HG02678 (cell line): ENCODE measurements around the gene COQ10A.
"Not testable (repeated sequence)": the region's sequence is repeated elsewhere in the genome, so short reads cannot be mapped to it uniquely, and the experiment has no call there.

ENCODE experiments used
- ATAC-seq: cut with Tn5 transposase; IDR thresholded peaks from one replicate; pipeline ENCODE4 v1.9.1; 2021; ENCODE audit warnings: mild to moderate bottlenecking, moderate library complexity; ENCODE audit not compliant: unreplicated experiment

COQ10A gene

GRCh38 chr12:56242986-56243385, 23.8 kb upstream of the COQ10A start:
- ATAC-seq = no peak

- no peak for ATAC-seq
Measured at GRCh38 chr12:56243731-56244181, 23.0 kb upstream of the COQ10A start.

GRCh38 chr12:56244494-56244893, 22.2 kb upstream of the COQ10A start:
- no peak for ATAC-seq

GRCh38 chr12:56247923-56248322, 18.8 kb upstream of the COQ10A start:
- no peak for ATAC-seq

GRCh38 chr12:56248711-56249110, 18.0 kb upstream of the COQ10A start:
- no peak for ATAC-seq

- no peak for ATAC-seq
Measured at GRCh38 chr12:56252649-56253048, 14.1 kb upstream of the COQ10A start.

- ATAC-seq = no peak
Measured at GRCh38 chr12:56253091-56253490, 13.7 kb upstream of the COQ10A start.

- ATAC-seq = no peak
Measured at GRCh38 chr12:56255671-56256070, 11.1 kb upstream of the COQ10A start.

GRCh38 chr12:56256326-56256960, 10.3 kb upstream of the COQ10A start:
- no peak for ATAC-seq

GRCh38 chr12:56257071-56257470, 9.7 kb upstream of the COQ10A start:
- ATAC-seq = no peak

- no peak for ATAC-seq
Measured at GRCh38 chr12:56257491-56258067, 9.2 kb upstream of the COQ10A start.

- peak; percentile 89 for ATAC-seq
Measured at GRCh38 chr12:56258068-56258819, 8.5 kb upstream of the COQ10A start, which contains the start of gene ANKRD52. Gene ANKRD52, minus strand, starts transcription at chr12:56258384. Its CDS starts 115 bp downstream, at chr12:56258269.

- ATAC-seq = no peak
Measured at GRCh38 chr12:56258820-56259183, 7.9 kb upstream of the COQ10A start.

- no peak for ATAC-seq
Measured at GRCh38 chr12:56260380-56260779, 6.4 kb upstream of the COQ10A start.

- ATAC-seq = no peak
Measured at GRCh38 chr12:56260921-56261320, 5.8 kb upstream of the COQ10A start.

GRCh38 chr12:56261503-56262232, 5.1 kb upstream of the COQ10A start:
- ATAC-seq = no peak

- ATAC-seq = not testable (repeated sequence)
Measured at GRCh38 chr12:56262955-56263354, 3.8 kb upstream of the COQ10A start.

- not testable (repeated sequence) for ATAC-seq
Measured at GRCh38 chr12:56266068-56266692, 562 bp upstream of the COQ10A start.

GRCh38 chr12:56267443-56268071, 815 bp downstream of the COQ10A start:
- peak; percentile 14 for ATAC-seq

- ATAC-seq = no peak
Measured at GRCh38 chr12:56271031-56271430, 4.3 kb downstream of the COQ10A start.
